ENCODE results near the gene MNX1.

Gene MNX1

GRCh38 chr7:157014635-157015555 lies 4.4 kb upstream of the MNX1 start:
- no peak for DNase-seq (ENCODE audit: low read depth)

- DNase-seq (ENCODE audit: low read depth), result no peak
Measured at GRCh38 chr7:157013602-157014549, 3.4 kb upstream of the MNX1 start.

GRCh38 chr7:157013101-157013500 lies 2.6 kb upstream of the MNX1 start:
- DNase-seq (ENCODE audit: low read depth), result no peak

- no peak for DNase-seq (ENCODE audit: low read depth)
Measured at GRCh38 chr7:157012113-157012547, 1.7 kb upstream of the MNX1 start.

- DNase-seq (ENCODE audit: low read depth), result no peak
Measured at GRCh38 chr7:157011333-157012112, 1.1 kb upstream of the MNX1 start.

GRCh38 chr7:157009778-157010587 lies 480 bp downstream of the MNX1 start:
- DNase-seq (ENCODE audit: low read depth), result no peak

- no peak for DNase-seq (ENCODE audit: low read depth)
Measured at GRCh38 chr7:157009170-157009777, 1.2 kb downstream of the MNX1 start.

GRCh38 chr7:157008206-157009169 lies 2.0 kb downstream of the MNX1 start:
- no peak for DNase-seq (ENCODE audit: low read depth)

GRCh38 chr7:157007470-157008066 lies 2.9 kb downstream of the MNX1 start:
- DNase-seq (ENCODE audit: low read depth), result no peak

- DNase-seq (ENCODE audit: low read depth), result no peak
Measured at GRCh38 chr7:157006829-157007469, 3.5 kb downstream of the MNX1 start.

- DNase-seq (ENCODE audit: low read depth), result no peak
Measured at GRCh38 chr7:157006205-157006747, 4.2 kb downstream of the MNX1 start.

GRCh38 chr7:157005456-157006204 lies 4.8 kb downstream of the MNX1 start:
- no peak for DNase-seq (ENCODE audit: low read depth)

GRCh38 chr7:157004521-157005455 lies 5.7 kb downstream of the MNX1 start:
- no peak for DNase-seq (ENCODE audit: low read depth)

- no peak for DNase-seq (ENCODE audit: low read depth)
Measured at GRCh38 chr7:157003756-157004520, 6.5 kb downstream of the MNX1 start.

GRCh38 chr7:157003445-157003755 lies 7.1 kb downstream of the MNX1 start:
- DNase-seq (ENCODE audit: low read depth), result no peak

All from HS-5 (cell line).